ENCODE measurements around the gene DFFA. TPM values are rescaled to one million over a fixed set of nuclear protein-coding genes. Genes with fewer than 3 reads are reported as not detected.

The DFFA gene
- total RNA-seq, 1 experiment from 2014 or later, result 49.7 TPM

DNA sequence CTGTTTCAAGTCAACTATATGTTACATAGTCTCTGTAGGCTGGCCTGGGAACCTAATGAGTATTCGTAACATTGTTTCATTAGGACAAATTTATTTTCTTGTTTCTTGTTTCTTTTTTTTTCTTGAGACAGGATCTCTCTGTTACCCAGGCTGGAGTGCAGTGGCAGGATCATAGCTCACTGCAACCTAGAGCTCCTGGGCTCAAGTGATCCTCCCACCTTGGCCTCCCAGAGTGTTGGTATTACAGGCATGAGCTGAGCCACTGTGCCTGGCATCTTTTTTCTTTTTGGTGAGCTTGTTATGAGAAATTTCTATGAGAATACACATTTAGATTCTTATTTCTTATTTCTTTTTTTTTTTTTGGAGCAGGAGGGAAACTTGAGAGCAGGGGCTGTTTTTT lies 35.3 kb downstream of the DFFA start:
- Histone ChIP-seq H3K27me3 (replicated peaks; ENCODE audit: insufficient read depth, low read depth, low read length, poor library complexity) (no peaks in the 10 kb centered on the region), H3K27ac (ENCODE audit: low read depth, low read length, poor library complexity, severe bottlenecking) (no peak overlapping the region), H3K9me3 (ENCODE audit: low read depth, low read length, poor library complexity, severe bottlenecking) (no peaks in the 10 kb centered on the region), H3K4me1 (ENCODE audit: insufficient read depth, low read length, poor library complexity, severe bottlenecking) (no peaks in the 10 kb centered on the region), H3K36me3 (ENCODE audit: insufficient read depth, low read length, poor library complexity, severe bottlenecking) (no peaks in the 10 kb centered on the region), H3K4me3 (ENCODE audit: low read depth, low read length, poor library complexity, severe bottlenecking) (no peak overlapping the region)
- no TSS peak for BruUV-seq (replicated peaks)
- intact Hi-C loops (cut with micrococcal nuclease; ENCODE audit: unreplicated experiment), result no loop called here
- ChIA-PET CTCF (no interaction called here), POLR2A (ENCODE audit: low non-redundant PET) (interaction anchor here (0.6 kb wide), 1 partner anchor 9 kb away, joined by 4 read pairs; no protein-coding TSS in a partner anchor)
- no peak for DNase-seq (ENCODE audit: low spot score)
- TF ChIP-seq, protein P1, sequence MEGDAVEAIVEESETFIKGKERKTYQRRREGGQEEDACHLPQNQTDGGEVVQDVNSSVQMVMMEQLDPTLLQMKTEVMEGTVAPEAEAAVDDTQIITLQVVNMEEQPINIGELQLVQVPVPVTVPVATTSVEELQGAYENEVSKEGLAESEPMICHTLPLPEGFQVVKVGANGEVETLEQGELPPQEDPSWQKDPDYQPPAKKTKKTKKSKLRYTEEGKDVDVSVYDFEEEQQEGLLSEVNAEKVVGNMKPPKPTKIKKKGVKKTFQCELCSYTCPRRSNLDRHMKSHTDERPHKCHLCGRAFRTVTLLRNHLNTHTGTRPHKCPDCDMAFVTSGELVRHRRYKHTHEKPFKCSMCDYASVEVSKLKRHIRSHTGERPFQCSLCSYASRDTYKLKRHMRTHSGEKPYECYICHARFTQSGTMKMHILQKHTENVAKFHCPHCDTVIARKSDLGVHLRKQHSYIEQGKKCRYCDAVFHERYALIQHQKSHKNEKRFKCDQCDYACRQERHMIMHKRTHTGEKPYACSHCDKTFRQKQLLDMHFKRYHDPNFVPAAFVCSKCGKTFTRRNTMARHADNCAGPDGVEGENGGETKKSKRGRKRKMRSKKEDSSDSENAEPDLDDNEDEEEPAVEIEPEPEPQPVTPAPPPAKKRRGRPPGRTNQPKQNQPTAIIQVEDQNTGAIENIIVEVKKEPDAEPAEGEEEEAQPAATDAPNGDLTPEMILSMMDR (conservative IDR thresholded peaks at IDR 0.05; ENCODE audit: low read depth, low read length), result no peak
- TF ChIP-seq EZH2 (IDR thresholded peaks at IDR 0.05; ENCODE audit: borderline replicate concordance, low read depth, low read length, poor library complexity, severe bottlenecking), result no peak

DNA sequence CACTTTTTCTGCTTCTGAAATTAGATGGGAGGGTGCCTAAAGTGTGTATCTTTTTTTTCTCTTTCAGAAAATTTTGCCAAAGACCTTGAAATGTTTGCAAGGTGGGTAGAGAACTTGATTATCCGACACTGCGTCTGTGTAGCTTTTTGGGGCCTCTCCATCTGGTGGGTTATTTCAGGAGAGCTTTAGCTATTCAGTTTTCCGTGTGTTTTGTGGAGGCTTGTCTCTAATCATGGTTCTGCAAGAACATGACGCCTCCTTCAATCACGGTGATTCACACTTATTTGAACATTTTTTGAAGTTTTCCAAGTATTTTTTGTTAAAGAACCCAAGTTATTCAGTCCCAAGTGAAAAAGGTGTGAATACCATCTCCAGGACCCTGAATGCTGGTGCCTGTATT lies 37.7 kb downstream of the DFFA start:
- no peak for TF ChIP-seq EZH2 (IDR thresholded peaks at IDR 0.05; ENCODE audit: borderline replicate concordance, low read depth, low read length, poor library complexity, severe bottlenecking)
- TF ChIP-seq, protein P1 (conservative IDR thresholded peaks at IDR 0.05; ENCODE audit: low read depth, low read length), result no peak
- H3K9me3 ChIP-seq (ENCODE audit: low read depth, low read length, poor library complexity, severe bottlenecking), result no peaks in the 10 kb centered on the region
- H3K27me3 ChIP-seq (replicated peaks; ENCODE audit: insufficient read depth, low read depth, low read length, poor library complexity), result no peaks in the 10 kb centered on the region
- H3K4me3 ChIP-seq (ENCODE audit: low read depth, low read length, poor library complexity, severe bottlenecking), result no peak overlapping the region
- no peaks in the 10 kb centered on the region for H3K36me3 ChIP-seq (ENCODE audit: insufficient read depth, low read length, poor library complexity, severe bottlenecking)
- ChIA-PET POLR2A (ENCODE audit: low non-redundant PET) (no interaction called here), CTCF (no interaction called here)
- no peak overlapping the region for H3K27ac ChIP-seq (ENCODE audit: low read depth, low read length, poor library complexity, severe bottlenecking)
- BruUV-seq (replicated peaks), result no TSS peak
- H3K4me1 ChIP-seq (ENCODE audit: insufficient read depth, low read length, poor library complexity, severe bottlenecking), result peaks cover 5% of the 10 kb centered on the region
- DNase-seq (ENCODE audit: low spot score), result no peak
- intact Hi-C loops (cut with micrococcal nuclease; ENCODE audit: unreplicated experiment), result loop anchor here (5.0 kb wide), 1 partner anchor 38 kb away; the partner anchor contains the start of genes DFFA and PEX14

DNA sequence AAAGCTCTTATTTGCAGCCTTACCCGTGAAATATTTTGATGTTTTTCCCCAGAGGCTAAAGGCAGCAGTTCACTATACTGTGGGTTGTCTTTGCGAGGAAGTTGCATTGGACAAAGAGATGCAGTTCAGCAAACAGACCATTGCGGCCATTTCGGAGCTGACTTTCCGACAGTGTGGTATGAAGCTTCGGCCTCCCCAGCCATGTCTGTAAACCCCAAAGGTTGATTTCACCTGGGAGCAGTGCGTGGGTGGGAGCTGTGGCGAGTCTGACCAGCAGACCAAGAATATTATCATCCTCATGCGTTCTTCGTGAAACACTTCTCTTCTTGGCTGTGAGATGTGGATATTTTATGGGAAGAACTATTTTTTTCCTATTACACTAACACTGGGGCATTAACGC lies 38.5 kb downstream of the DFFA start:
- Histone ChIP-seq H3K36me3 (ENCODE audit: insufficient read depth, low read length, poor library complexity, severe bottlenecking) (no peaks in the 10 kb centered on the region), H3K4me1 (ENCODE audit: insufficient read depth, low read length, poor library complexity, severe bottlenecking) (peaks cover 5% of the 10 kb centered on the region), H3K27ac (ENCODE audit: low read depth, low read length, poor library complexity, severe bottlenecking) (no peak overlapping the region), H3K9me3 (ENCODE audit: low read depth, low read length, poor library complexity, severe bottlenecking) (no peaks in the 10 kb centered on the region), H3K4me3 (ENCODE audit: low read depth, low read length, poor library complexity, severe bottlenecking) (no peak overlapping the region), H3K27me3 (replicated peaks; ENCODE audit: insufficient read depth, low read depth, low read length, poor library complexity) (no peaks in the 10 kb centered on the region)
- TF ChIP-seq EZH2 (IDR thresholded peaks at IDR 0.05; ENCODE audit: borderline replicate concordance, low read depth, low read length, poor library complexity, severe bottlenecking), result no peak
- TF ChIP-seq, protein P1 (conservative IDR thresholded peaks at IDR 0.05; ENCODE audit: low read depth, low read length), result no peak
- intact Hi-C loops (cut with micrococcal nuclease; ENCODE audit: unreplicated experiment), result loop anchor here (5.0 kb wide), 1 partner anchor 39 kb away; the partner anchor contains the start of genes DFFA and PEX14
- DNase-seq (ENCODE audit: low spot score), result no peak
- no TSS peak for BruUV-seq (replicated peaks)
- POLR2A ChIA-PET (ENCODE audit: low non-redundant PET), result no interaction called here
- CTCF ChIA-PET, result no interaction called here
